ENCODE measurements around the gene GPR141.

Gene GPR141

GRCh38 chr7:37672926-37673325 lies 10.6 kb upstream of the GPR141 start:
- H3K4me1 ChIP-seq (ENCODE audit: low read length): no peaks in the 10 kb centered on the region
- H3K9ac ChIP-seq (ENCODE audit: low read length): no peak overlapping the region
- no peaks in the 10 kb centered on the region for H4K20me1 ChIP-seq (ENCODE audit: insufficient read depth, low read length)
- no peak overlapping the region for H3K27ac ChIP-seq (ENCODE audit: low read length)
- H3K79me2 ChIP-seq (ENCODE audit: low read length): no peaks in the 10 kb centered on the region
- peaks cover 65% of the 10 kb centered on the region for H3K27me3 ChIP-seq (ENCODE audit: low read depth, low read length)
- H3K36me3 ChIP-seq (replicated peaks; ENCODE audit: low read depth, low read length): no peaks in the 10 kb centered on the region
- no peak overlapping the region for H3K4me2 ChIP-seq (ENCODE audit: low read length)
- TF ChIP-seq EZH2phosphoT487 (IDR thresholded peaks at IDR 0.05; ENCODE audit: low read depth) (no peak), CTCF (IDR thresholded peaks at IDR 0.05; ENCODE audit: low read depth, low read length) (no peak)
- H3K4me3 ChIP-seq (ENCODE audit: low read length): no peak overlapping the region
- H2AFZ ChIP-seq (ENCODE audit: low read depth, low read length): no peak overlapping the region
- no peaks in the 10 kb centered on the region for H3K9me3 ChIP-seq (ENCODE audit: insufficient read depth, low read length)

GRCh38 chr7:37673523-37673922 lies 10.0 kb upstream of the GPR141 start:
- no peak for TF ChIP-seq CTCF (IDR thresholded peaks at IDR 0.05; ENCODE audit: low read depth, low read length)
- no peak for TF ChIP-seq EZH2phosphoT487 (IDR thresholded peaks at IDR 0.05; ENCODE audit: low read depth)
- no peak overlapping the region for H3K4me3 ChIP-seq (ENCODE audit: low read length)

GRCh38 chr7:37674531-37674930 lies 9.0 kb upstream of the GPR141 start:
- Histone ChIP-seq H3K9ac (ENCODE audit: low read length) (no peak overlapping the region), H3K4me3 (ENCODE audit: low read length) (no peak overlapping the region), H3K4me1 (ENCODE audit: low read length) (no peaks in the 10 kb centered on the region), H3K27me3 (ENCODE audit: low read depth, low read length) (peaks cover 73% of the 10 kb centered on the region), H3K27ac (ENCODE audit: low read length) (no peak overlapping the region), H3K9me3 (ENCODE audit: insufficient read depth, low read length) (no peaks in the 10 kb centered on the region), H4K20me1 (ENCODE audit: insufficient read depth, low read length) (no peaks in the 10 kb centered on the region), H3K36me3 (replicated peaks; ENCODE audit: low read depth, low read length) (no peaks in the 10 kb centered on the region), H3K79me2 (ENCODE audit: low read length) (no peaks in the 10 kb centered on the region), H2AFZ (ENCODE audit: low read depth, low read length) (no peak overlapping the region), H3K4me2 (ENCODE audit: low read length) (no peak overlapping the region)
- TF ChIP-seq EZH2phosphoT487 (IDR thresholded peaks at IDR 0.05; ENCODE audit: low read depth) (no peak), CTCF (IDR thresholded peaks at IDR 0.05; ENCODE audit: low read depth, low read length) (no peak)

More at GRCh38 chr7:37673523-37673922, 10.0 kb upstream of the GPR141 start:
- Histone ChIP-seq H3K36me3 (replicated peaks; ENCODE audit: low read depth, low read length) (no peaks in the 10 kb centered on the region), H3K27ac (ENCODE audit: low read length) (no peak overlapping the region), H4K20me1 (ENCODE audit: insufficient read depth, low read length) (no peaks in the 10 kb centered on the region), H3K79me2 (ENCODE audit: low read length) (no peaks in the 10 kb centered on the region), H3K4me2 (ENCODE audit: low read length) (no peak overlapping the region), H3K9me3 (ENCODE audit: insufficient read depth, low read length) (no peaks in the 10 kb centered on the region), H3K27me3 (ENCODE audit: low read depth, low read length) (peaks cover 68% of the 10 kb centered on the region), H3K4me1 (ENCODE audit: low read length) (no peaks in the 10 kb centered on the region), H2AFZ (ENCODE audit: low read depth, low read length) (no peak overlapping the region), H3K9ac (ENCODE audit: low read length) (no peak overlapping the region)

- Histone ChIP-seq H3K9ac (ENCODE audit: low read length) (no peak overlapping the region), H3K36me3 (replicated peaks; ENCODE audit: low read depth, low read length) (no peaks in the 10 kb centered on the region), H2AFZ (ENCODE audit: low read depth, low read length) (no peak overlapping the region), H4K20me1 (ENCODE audit: insufficient read depth, low read length) (no peaks in the 10 kb centered on the region), H3K9me3 (ENCODE audit: insufficient read depth, low read length) (no peaks in the 10 kb centered on the region), H3K4me3 (ENCODE audit: low read length) (no peak overlapping the region), H3K27ac (ENCODE audit: low read length) (no peak overlapping the region), H3K27me3 (ENCODE audit: low read depth, low read length) (peaks cover 72% of the 10 kb centered on the region), H3K79me2 (ENCODE audit: low read length) (no peaks in the 10 kb centered on the region), H3K4me2 (ENCODE audit: low read length) (no peak overlapping the region), H3K4me1 (ENCODE audit: low read length) (no peaks in the 10 kb centered on the region)
- no peak for TF ChIP-seq CTCF (IDR thresholded peaks at IDR 0.05; ENCODE audit: low read depth, low read length)
- TF ChIP-seq EZH2phosphoT487 (IDR thresholded peaks at IDR 0.05; ENCODE audit: low read depth): no peak
Observed at GRCh38 chr7:37675749-37676148, 7.8 kb upstream of the GPR141 start.
